Activated CD4-positive, alpha-beta T cell treated with anti-CD3 and anti-CD28 coated beads for 36 hours (primary cell): ENCODE results near the gene NRDE2. TPM values are rescaled to one million over a fixed set of nuclear protein-coding genes. Genes with fewer than 3 reads are reported as not detected.
"Not testable (repeated sequence)": the region's sequence is repeated elsewhere in the genome, so short reads cannot be mapped to it uniquely, and the experiment has no call there.

Source experiments
- ATAC-seq: fragments of 200-7000 bp; cut with Tn5 transposase; one replicate; pipeline ENCODE4 v1.10.0; 2021; ENCODE audit warnings: mild to moderate bottlenecking, moderate library complexity
- CTCF ChIA-PET: fragments of 350-600 bp; sonication (Branson Sonifier 250); formaldehyde crosslinking; loops from one replicate; lab custom pipeline; 2021; ENCODE audit warnings: antibody characterized with exemption; lab: Charles Lee
- POLR2A ChIA-PET: fragments of 350-600 bp; sonication (Branson Sonifier 250); formaldehyde crosslinking; loops from one replicate; lab custom pipeline; 2021; ENCODE audit warnings: antibody characterized with exemption, inconsistent platforms; lab: Charles Lee
- DNase-seq: peaks from one replicate; pipeline ENCODE4 v3.0.0-alpha.2; 2020
- H3K27ac Mint-ChIP-seq: one replicate; pipeline ENCODE4 v1.8.0; 2021; ENCODE audit warnings: mixed read lengths
- H3K27me3 Mint-ChIP-seq: one replicate; pipeline ENCODE4 v1.8.0; 2021; ENCODE audit warnings: mixed read lengths
- H3K36me3 Mint-ChIP-seq: one replicate; pipeline ENCODE4 v1.8.0; 2021; ENCODE audit warnings: low read depth, mixed read lengths
- H3K4me1 Mint-ChIP-seq: one replicate; pipeline ENCODE4 v1.8.0; 2021; ENCODE audit warnings: mixed read lengths
- H3K4me3 Mint-ChIP-seq: one replicate; pipeline ENCODE4 v1.8.0; 2021; ENCODE audit warnings: mild to moderate bottlenecking, moderate library complexity, mixed read lengths
- H3K9me3 Mint-ChIP-seq: one replicate; pipeline ENCODE4 v1.8.0; 2021; ENCODE audit warnings: low read depth, mixed read lengths
- intact Hi-C, 2 experiments: fragments of 100-400 bp; cut with DNase I in 1 of 2; cut with micrococcal nuclease in 1 of 2; formaldehyde crosslinking; loops; one replicate each; pipeline versions ENCODE4 v1.14.2 to v1.15.1; 2022 to 2024; cut with DNase I, micrococcal nuclease
- total RNA-seq, 2 experiments: library from RNA; stranded (reverse); gene quantifications; one replicate each; pipeline ENCODE4 v1.2.3, GENCODE V29; 2021

The NRDE2 gene
- total RNA-seq, 2 experiments from 2014 or later, result 22.8 to 25.3 TPM

DNA sequence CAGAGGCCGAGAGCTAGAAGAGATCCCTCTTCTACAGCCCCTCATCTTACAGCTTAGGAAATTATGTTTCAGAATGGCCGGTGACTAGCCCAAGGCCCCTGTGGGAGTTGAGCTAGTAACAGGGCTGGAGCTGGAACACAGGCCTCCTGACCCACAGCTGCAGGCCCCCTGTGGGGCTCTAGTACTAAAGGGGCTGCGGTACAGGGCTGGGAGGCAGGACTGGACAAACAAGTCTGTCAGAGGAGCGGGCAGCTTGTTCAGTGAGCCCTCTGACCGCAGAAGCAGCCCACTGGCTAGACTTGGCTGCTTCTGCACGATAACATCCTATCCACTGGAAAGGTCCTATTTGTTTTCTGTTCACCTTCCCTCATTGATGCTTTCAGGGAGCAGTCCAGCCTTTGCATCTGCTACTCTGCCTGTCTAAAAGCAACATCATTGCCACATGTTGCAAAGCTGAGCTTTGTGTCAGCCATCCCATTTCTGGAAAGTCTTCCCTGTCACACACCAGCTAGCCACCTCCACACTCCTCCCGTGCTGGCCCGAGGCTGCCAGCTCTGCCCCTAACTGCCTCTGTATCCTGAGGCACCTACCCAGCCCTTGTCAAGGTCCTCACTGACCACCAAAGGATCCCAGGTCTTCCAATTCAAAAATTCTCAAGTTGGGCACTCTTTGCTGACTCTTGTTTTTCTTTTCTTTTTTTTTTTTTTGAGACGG lies 65.1 kb downstream of the NRDE2 start:
- no peak for DNase-seq
- H3K9me3 Mint-ChIP-seq, result no peaks in the 10 kb centered on the region
- no peak for ATAC-seq
- peaks cover 3% of the 10 kb centered on the region for H3K4me1 Mint-ChIP-seq
- no peaks in the 10 kb centered on the region for H3K27me3 Mint-ChIP-seq
- intact Hi-C loops, result no loop called here
- CTCF ChIA-PET, result interaction anchor here (0.8 to 1.5 kb wide), 5 partner anchors 8 to 24 kb away, joined by 3 to 7 read pairs (median 4); partner anchors contain the start of gene PSMC1
- no peak overlapping the region for H3K27ac Mint-ChIP-seq
- POLR2A ChIA-PET, result interaction anchor here (0.6 to 3.3 kb wide), 3 partner anchors 9 to 492 kb away, joined by 3 to 15 read pairs (median 12); partner anchors contain the start of gene PSMC1
- no peak overlapping the region for H3K4me3 Mint-ChIP-seq
- peaks cover 52% of the 10 kb centered on the region for H3K36me3 Mint-ChIP-seq

DNA sequence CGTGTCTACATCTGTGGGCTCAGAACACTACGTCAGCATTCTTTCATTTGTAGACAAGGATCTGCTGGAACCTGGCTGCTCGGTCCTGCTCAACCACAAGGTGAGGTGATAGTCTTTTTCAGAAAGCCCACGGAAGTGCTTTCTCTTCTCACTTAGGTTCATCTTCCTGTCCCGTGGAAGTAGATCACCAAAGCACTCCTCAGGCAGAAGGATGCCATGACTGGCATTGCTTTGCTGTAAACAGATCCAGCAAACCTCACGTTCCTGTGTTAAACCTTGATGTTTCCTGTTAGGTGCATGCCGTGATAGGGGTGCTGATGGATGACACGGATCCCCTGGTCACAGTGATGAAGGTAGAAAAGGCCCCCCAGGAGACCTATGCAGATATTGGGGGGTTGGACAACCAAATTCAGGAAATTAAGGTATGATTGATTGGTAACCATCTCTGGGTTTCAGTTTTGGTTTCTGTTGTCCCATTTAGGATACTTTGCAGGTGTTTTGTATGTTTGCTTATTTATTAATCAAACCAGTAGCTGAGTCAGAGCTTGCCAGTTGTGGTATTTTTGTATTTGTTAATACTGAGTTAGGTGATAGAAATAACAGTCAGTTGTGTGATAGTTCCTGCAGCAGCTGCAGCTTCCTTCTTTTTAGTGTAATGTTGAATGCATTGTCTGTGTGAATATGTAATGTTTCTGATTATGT lies 67.8 kb downstream of the NRDE2 start:
- peaks cover 5% of the 10 kb centered on the region for H3K4me1 Mint-ChIP-seq
- peaks cover 50% of the 10 kb centered on the region for H3K36me3 Mint-ChIP-seq
- ChIA-PET POLR2A (interaction anchor here (0.5 kb wide), 1 partner anchor 19 kb away, joined by 4 read pairs; no protein-coding TSS in a partner anchor), CTCF (interaction anchor here (0.6 to 0.7 kb wide), 2 partner anchors 29 to 40 kb away, joined by 3 read pairs; no protein-coding TSS in a partner anchor)
- intact Hi-C loops, result no loop called here
- peak overlapping the region; percentile 71 for H3K27ac Mint-ChIP-seq
- ATAC-seq (peak; percentile 37), DNase-seq (no peak)
- no peak overlapping the region for H3K4me3 Mint-ChIP-seq
- H3K9me3 Mint-ChIP-seq, result no peaks in the 10 kb centered on the region
- no peaks in the 10 kb centered on the region for H3K27me3 Mint-ChIP-seq

DNA sequence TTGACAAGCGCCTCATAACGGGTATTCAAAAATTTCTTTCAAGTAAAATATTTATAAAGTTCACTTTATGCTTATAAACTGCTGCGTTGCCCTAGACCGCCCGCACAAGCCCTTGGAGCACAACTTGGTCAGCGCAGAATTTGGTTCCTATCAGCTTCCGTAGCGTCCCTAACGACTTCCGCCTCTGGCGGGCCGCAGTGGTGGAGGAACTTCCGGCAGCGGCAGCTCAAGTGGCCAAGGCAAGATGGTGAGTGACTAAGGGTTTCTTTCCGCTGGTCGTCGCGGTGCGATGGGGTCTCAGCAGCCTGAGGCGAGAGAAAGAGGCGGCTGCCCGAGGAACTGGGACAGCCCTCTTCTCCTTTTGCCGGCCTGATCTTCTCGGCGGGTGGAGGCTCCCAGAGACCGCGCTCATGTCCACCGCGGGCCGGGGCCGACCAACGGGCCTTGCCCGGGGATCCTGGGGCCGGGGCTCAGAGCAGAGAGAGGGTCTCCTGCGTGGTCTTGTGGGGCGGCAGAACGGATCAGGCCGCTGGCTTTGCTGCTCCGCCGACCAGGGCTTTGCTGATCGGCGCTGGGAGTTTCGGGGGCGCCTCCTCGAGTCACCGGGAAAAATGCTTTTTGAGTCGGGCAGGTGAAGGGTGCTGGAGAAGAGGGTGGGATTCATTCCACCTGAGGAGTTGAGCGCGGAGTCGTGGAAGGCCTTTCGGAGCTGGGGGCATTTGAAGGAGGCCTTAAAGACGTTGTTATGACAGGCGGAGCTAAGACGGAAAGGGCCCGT lies 75.2 kb downstream of the NRDE2 start, which contains the start of gene PSMC1:
TSS of gene PSMC1 (plus strand) at position 200 of the 778 bp plus-strand sequence. CDS start at position 245, 45 bp downstream.
- H3K27ac Mint-ChIP-seq, result peak within 1 kb of the TSS; percentile 97
- peak; percentile 94 for DNase-seq
- H3K4me3 Mint-ChIP-seq, result peak within 1 kb of the TSS; percentile 99
- H3K27me3 Mint-ChIP-seq, result no peaks in the 10 kb centered on the region
- ChIA-PET POLR2A (interaction anchor here (1.3 to 2.4 kb wide), 2 partner anchors 11 to 19 kb away, joined by 6 to 15 read pairs; no protein-coding TSS in a partner anchor), CTCF (interaction anchor here (0.6 to 1.8 kb wide), 13 partner anchors 10 to 504 kb away, joined by 3 to 10 read pairs (median 3); no protein-coding TSS in a partner anchor)
- peaks cover 37% of the 10 kb centered on the region for H3K36me3 Mint-ChIP-seq
- intact Hi-C loops, result loop anchor here (1.0 to 10.0 kb wide), 11 partner anchors 18 to 1702 kb away; partner anchors contain the start of genes CALM1 (in 1 of the 2), EFCAB11 (in 1 of the 2), EML5 (in 1 of the 2) and NRDE2 (in 1 of the 2)
- H3K9me3 Mint-ChIP-seq, result no peaks in the 10 kb centered on the region
- peaks cover 26% of the 10 kb centered on the region for H3K4me1 Mint-ChIP-seq
- ATAC-seq, result peak; percentile 97

- Mint-ChIP-seq H3K36me3 (peaks cover 31% of the 10 kb centered on the region), H3K27ac (peak overlapping the region; percentile 51), H3K9me3 (no peaks in the 10 kb centered on the region), H3K4me3 (peak overlapping the region; percentile 99), H3K4me1 (peaks cover 26% of the 10 kb centered on the region), H3K27me3 (no peaks in the 10 kb centered on the region)
- ATAC-seq (no peak), DNase-seq (no peak)
- intact Hi-C loops, result loop anchor here (1.0 to 10.0 kb wide), 11 partner anchors 19 to 1701 kb away; partner anchors contain the start of genes CALM1 (in 1 of the 2), EFCAB11 (in 1 of the 2), EML5 (in 1 of the 2) and NRDE2 (in 1 of the 2)
- POLR2A ChIA-PET, result interaction anchor here (1.3 kb wide), 1 partner anchor 19 kb away, joined by 6 read pairs; no protein-coding TSS in a partner anchor
- CTCF ChIA-PET, result interaction anchor here (0.6 to 1.8 kb wide), 8 partner anchors 20 to 505 kb away, joined by 3 to 10 read pairs (median 4); no protein-coding TSS in a partner anchor
Measured at GRCh38 chr14:90255871-90256270, 75.9 kb downstream of the NRDE2 start.

DNA sequence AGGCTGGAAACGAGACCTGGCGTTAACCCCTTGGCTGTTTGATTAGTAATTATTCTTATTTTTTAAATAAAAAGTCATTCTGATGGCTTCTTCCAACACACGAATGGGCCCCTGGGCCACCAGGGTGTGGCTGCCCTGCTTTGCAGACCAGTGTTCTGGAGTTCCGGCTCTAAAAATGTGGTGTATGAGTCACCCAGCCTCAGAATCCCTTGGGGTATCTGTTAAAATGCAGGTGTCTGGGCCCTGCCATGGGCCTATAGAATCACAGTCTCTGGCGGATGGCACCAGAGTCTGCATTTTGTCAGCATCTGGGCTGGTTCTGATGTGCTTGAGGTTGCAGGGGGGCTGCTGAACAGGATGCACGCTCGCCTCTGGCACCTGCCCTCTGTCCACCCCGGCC lies 77.9 kb downstream of the NRDE2 start:
- Mint-ChIP-seq H3K4me3 (no peak overlapping the region), H3K27ac (no peak overlapping the region), H3K9me3 (no peaks in the 10 kb centered on the region), H3K36me3 (peaks cover 20% of the 10 kb centered on the region), H3K4me1 (peaks cover 24% of the 10 kb centered on the region), H3K27me3 (no peaks in the 10 kb centered on the region)
- ATAC-seq (no peak), DNase-seq (no peak)
- CTCF ChIA-PET, result no interaction called here
- intact Hi-C loops, result loop anchor here in 1 of 2 experiments (10.0 kb wide), 1 partner anchor 1699 kb away; the partner anchor contains the start of gene PTPN21
- POLR2A ChIA-PET, result no interaction called here

GRCh38 chr14:90248594-90248993 lies 83.1 kb downstream of the NRDE2 start:
- H3K9me3 Mint-ChIP-seq, result peaks cover 4% of the 10 kb centered on the region
- ATAC-seq, result no peak
- no peak for DNase-seq
- intact Hi-C loops, result no loop called here
- peaks cover 3% of the 10 kb centered on the region for H3K27me3 Mint-ChIP-seq
- POLR2A ChIA-PET, result no interaction called here
- no peaks in the 10 kb centered on the region for H3K36me3 Mint-ChIP-seq
- H3K4me3 Mint-ChIP-seq, result no peak overlapping the region
- no peak overlapping the region for H3K27ac Mint-ChIP-seq
- CTCF ChIA-PET, result interaction anchor here (0.7 kb wide), 1 partner anchor 314 kb away, joined by 3 read pairs; no protein-coding TSS in a partner anchor
- no peaks in the 10 kb centered on the region for H3K4me1 Mint-ChIP-seq

DNA sequence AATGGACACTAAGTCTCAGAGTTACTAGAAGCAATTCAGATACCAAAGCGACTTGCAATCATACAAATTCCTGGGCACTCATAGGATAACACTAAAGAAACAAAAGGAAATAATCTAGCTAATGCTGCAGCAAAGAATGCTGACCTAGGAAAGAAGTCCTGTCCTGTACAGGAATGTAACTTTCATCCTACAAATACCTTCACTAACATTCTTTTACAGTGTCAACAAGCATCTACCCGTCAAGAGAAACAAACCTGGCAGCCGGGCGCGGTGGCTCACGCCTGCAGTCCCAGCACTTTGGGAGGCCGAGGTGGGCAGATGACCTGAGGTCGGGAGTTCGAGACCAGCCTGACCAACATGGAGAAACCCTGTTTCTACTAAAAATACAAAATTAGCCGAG lies 84.3 kb downstream of the NRDE2 start:
- H3K4me1 Mint-ChIP-seq, H3K4me3 Mint-ChIP-seq, H3K27ac Mint-ChIP-seq, H3K36me3 Mint-ChIP-seq, H3K9me3 Mint-ChIP-seq, CTCF ChIA-PET, DNase-seq, intact Hi-C loops, ATAC-seq, POLR2A ChIA-PET, H3K27me3 Mint-ChIP-seq: not testable (repeated sequence)

DNA sequence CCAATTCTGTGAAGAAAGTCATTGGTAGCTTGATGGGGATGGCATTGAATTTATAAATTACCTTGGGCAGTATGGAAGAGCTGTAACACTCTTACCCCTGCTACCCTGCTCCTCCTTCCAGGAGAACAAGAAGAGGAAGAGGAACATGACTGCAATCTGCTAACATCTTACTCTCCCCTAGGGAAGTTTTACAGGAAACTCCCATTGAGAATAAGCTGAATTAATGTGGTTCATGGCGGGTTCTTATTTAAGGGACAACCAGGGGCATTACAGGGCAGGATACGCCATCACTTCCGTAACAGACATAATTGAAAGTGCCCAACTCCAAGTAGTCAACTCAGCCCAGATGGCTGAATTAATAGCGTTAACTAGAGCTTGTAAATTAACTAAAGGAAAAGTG lies 84.8 kb downstream of the NRDE2 start:
- Mint-ChIP-seq H3K4me3 (no peak overlapping the region), H3K36me3 (no peaks in the 10 kb centered on the region), H3K9me3 (peaks cover 6% of the 10 kb centered on the region), H3K27me3 (peaks cover 5% of the 10 kb centered on the region), H3K27ac (no peak overlapping the region), H3K4me1 (no peaks in the 10 kb centered on the region)
- ChIA-PET CTCF (interaction anchor here (1.0 kb wide), 1 partner anchor 307 kb away, joined by 3 read pairs; no protein-coding TSS in a partner anchor), POLR2A (no interaction called here)
- no peak for ATAC-seq
- intact Hi-C loops, result no loop called here
- no peak for DNase-seq

GRCh38 chr14:90242444-90242843 lies 89.3 kb downstream of the NRDE2 start:
- CTCF ChIA-PET, result no interaction called here

GRCh38 chr14:90239139-90239538 lies 92.6 kb downstream of the NRDE2 start:
- Mint-ChIP-seq H3K4me3 (no peak overlapping the region), H3K4me1 (no peaks in the 10 kb centered on the region), H3K36me3 (peaks cover 11% of the 10 kb centered on the region), H3K27me3 (peaks cover 10% of the 10 kb centered on the region), H3K9me3 (peaks cover 39% of the 10 kb centered on the region), H3K27ac (no peak overlapping the region)
- intact Hi-C loops, result loop anchor here (5.0 to 10.0 kb wide), 2 partner anchors 184 to 1212 kb away; no protein-coding TSS in a partner anchor
- ATAC-seq (no peak), DNase-seq (peak; percentile 16)
- POLR2A ChIA-PET, result no interaction called here
- CTCF ChIA-PET, result no interaction called here

More at GRCh38 chr14:90242444-90242843, 89.3 kb downstream of the NRDE2 start:
- POLR2A ChIA-PET, result no interaction called here
- Mint-ChIP-seq H3K4me3 (no peak overlapping the region), H3K4me1 (no peaks in the 10 kb centered on the region), H3K36me3 (peaks cover 9% of the 10 kb centered on the region), H3K27ac (no peak overlapping the region), H3K9me3 (peaks cover 35% of the 10 kb centered on the region), H3K27me3 (peaks cover 5% of the 10 kb centered on the region)
- ATAC-seq (no peak), DNase-seq (no peak)
- intact Hi-C loops, result no loop called here
